RKO (cell line): ENCODE results near the gene FERMT2.
"Not testable (repeated sequence)": the region's sequence is repeated elsewhere in the genome, so short reads cannot be mapped to it uniquely, and the experiment has no call there.

Experiments
- DNase-seq: peaks from one replicate; pipeline ENCODE4 v3.0.0-alpha.2; 2016; ENCODE audit warnings: low spot score

The FERMT2 gene

DNA sequence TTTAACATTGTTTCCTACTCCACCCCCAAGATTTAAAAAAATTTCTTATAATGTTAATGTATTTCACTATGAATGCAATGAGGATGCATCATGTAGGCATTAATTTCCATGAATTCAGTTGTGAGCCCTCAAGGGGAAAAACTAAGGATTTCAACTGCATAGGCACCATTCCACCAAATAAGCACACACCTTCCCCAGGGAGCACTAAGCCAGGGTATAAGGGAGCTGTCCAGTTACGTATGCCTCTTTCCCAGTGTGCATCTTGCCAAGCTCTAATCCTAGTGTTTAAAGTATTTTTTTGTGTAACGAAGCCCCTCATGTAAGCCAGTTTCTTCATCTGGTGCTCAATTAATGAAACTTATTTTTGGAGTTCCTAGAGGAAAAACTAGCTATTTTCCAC is 6.6 kb downstream of the FERMT2 start:
- DNase-seq: no peak

DNA sequence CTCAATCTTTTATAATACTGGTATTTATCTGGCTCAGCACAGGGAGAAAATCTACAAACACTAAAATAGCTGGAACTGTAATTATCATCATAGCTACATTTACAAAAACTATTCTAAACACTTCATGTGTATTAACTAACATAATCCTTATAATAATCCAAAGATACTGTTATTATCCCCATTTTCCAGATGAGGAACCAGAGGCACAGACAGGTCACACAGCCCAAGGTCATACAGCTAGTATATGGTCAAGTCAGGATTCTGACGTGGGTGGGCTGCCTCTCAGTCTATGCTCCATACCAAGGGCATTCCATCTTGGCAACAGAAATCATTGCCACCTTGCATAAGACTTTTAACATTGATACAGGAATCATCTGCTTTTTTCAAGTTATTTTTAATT is 11.4 kb downstream of the FERMT2 start:
- no peak for DNase-seq

DNA sequence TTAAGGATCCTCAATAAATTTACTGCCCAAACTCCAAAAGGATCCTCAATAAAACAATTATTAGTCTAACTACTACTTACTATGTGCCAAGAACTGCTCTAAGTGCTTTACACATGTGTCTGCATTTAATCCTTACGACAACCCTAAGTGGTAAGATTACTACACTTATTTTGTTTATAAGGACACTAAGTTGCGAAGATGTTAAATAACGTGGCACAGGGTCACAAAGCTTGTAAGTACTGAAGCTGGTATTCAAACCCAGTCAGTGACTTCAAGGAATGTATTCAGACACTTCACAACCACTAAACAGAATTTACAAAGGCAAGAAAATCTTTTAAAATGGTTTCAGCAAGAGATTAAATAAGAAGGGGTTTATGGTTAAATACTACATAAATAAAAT is 13.0 kb downstream of the FERMT2 start:
- no peak for DNase-seq

DNA sequence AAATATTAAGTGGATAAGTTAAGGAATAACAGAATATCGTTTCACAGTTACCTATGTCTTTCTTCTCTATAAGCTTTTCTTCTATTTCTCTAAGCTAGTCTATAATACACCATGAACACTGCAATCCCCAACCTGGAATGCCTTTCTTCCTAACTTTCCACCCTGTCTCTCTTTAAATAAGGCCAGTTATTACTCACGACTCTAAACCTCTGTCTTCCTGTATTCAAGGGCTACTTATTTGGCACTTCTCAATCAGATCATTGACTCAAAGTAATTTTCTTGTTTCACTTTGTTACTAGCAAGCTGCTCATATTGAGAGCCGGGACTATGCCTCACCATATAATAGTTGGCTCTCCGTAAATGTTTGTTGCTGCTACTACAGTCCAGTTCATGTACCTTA is 13.5 kb downstream of the FERMT2 start:
- no peak for DNase-seq

DNA sequence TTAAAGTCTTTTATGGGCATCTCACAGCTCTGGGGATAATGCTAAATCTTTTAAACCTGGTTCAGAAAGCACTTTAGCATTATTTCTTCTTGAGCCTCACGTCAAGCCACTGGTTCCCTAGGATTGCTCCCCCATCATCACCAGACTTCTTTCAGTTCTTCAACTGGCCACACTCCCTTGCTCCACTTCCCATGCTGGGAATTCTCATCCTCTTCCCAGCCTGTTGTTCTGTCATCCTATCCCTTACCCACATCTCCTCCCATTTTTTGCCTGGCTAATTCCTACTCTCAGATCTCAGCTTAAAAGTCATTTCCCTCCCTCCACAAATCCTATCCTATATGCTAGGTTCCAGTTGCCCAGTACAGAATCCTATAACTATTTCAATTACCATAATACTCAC is 14.4 kb downstream of the FERMT2 start:
- DNase-seq: no peak

DNA sequence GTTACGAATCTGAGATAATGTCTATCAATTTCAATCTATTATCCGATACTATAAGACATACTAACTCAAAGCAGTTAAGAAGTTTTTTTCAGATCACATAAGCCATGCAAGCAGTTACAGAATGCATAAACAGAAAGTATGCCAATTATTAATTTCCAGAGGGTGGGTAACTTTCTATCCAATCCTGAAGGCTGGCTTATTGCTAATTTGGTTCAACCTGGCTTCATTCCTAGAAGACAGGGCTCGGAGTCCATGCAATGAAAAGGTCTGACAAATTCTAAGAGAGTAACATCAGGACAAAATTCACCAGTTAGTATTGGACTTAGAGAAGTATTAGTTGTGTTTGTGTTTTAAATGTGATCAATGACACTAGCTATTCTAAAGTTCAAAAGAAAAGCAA is 15.0 kb downstream of the FERMT2 start:
- DNase-seq: no peak

DNA sequence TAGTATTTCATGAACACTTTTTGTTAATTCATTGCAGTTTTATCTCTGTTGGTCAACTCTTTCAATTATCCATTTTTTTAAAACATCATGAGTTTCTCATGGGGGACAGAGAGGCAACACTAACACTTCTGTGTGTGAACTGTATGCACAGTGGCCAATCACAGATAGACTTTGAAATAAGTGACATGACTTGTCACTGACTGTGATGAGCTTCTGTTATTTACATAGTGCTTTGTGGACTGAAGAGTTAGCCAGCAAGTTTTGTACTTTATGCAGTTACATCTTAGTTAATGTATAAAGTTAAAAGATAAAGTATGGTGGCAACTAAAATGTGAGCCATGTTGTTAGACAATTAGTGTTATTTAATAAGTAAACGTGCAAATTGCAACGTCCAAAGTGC is 16.1 kb downstream of the FERMT2 start:
- no peak for DNase-seq

DNA sequence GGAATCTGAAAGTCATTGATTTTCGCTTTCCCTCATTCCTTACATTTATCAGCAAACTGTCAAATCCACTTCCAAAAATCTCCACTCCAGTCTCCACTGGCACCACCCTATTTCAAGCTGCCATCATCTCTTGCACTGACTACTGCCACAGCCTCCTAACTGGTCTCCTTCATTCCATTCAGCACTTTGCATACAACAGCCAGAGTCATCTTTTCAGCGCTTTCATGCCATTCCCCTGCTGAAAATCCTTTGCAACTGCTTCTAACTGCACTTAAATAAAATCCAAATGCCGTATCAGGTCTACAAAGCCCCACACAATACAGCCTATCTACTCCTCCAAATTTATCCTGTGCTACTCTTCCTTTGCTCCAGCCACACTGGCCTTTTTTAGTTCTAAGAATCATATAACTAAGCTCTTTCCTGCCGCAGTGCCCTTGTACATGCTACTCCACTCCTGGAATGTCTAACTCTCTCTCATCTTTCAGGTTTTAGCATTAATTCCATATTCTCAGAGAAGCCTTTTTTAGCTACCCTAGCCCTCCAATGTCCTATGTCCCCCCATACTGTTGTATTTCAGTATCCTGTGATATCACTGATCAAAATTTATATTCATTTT is 21.6 kb downstream of the FERMT2 start:
- DNase-seq: no peak

DNA sequence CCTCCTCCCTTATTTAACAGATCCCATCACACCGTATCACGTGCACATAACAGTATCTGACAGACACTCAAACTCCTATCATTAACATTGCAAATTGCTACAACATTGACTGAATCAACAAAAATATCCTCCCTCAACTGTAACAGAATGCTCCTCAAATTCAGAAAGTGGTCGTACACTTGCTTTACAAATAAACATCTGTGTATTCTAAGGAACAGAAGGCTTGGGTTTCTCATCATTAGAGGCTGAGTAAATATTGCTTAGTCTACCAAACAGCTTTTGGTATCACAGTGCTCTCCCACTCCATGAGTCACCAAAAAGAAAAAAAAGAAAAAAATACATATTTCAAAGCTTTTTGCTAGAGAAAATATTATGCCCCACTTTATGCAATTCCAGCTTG is 23.9 kb downstream of the FERMT2 start:
- no peak for DNase-seq

DNA sequence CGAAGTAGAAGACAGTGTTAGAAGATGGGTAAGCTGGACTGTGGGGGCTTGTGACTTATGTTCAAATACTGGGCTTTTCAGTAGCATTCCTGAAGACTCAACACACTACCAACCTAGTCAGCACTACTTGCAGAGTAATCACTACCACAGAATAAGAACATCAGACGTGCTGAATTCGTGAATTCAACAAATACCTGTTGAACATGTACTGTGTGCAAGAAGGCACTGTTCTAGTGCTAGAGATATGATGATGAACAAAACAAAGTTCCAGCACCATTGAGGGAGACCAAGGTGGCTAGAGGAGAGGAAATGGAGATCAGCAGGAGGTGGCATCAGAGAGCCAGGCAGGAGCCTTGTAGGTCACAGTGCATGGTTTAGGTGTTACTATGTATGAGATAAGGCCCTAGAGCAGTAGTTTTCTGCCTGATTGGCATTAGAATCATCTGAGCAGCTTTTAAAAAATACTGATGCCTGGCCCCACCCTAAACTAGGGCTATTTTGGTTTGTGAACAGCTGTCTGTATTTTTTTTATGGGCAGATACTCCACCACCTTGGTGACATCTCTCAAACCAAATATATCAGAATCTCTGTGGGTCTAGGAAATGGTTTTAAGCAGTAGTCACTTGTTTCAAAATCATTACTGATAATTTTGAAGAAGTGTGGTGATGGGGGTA is 26.8 kb downstream of the FERMT2 start:
- DNase-seq: no peak

DNA sequence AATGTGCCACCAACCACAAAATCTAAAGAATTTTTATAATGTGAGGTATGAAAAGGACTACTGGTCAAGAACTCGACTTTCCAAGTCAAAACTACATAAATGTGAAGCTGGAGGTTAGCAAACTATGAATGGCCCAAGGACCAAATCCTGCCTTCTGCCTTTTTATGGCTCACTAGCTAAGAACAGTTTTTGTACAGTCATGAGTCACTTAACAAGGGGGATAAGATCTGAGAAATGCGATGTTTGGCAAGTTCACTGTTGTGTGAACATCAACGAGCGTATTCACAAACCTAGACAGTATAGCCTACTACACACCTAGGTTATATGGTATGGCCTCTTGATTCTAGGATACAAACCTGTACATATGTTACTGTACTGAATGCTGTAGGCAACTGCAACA is 28.2 kb downstream of the FERMT2 start:
- no peak for DNase-seq

DNA sequence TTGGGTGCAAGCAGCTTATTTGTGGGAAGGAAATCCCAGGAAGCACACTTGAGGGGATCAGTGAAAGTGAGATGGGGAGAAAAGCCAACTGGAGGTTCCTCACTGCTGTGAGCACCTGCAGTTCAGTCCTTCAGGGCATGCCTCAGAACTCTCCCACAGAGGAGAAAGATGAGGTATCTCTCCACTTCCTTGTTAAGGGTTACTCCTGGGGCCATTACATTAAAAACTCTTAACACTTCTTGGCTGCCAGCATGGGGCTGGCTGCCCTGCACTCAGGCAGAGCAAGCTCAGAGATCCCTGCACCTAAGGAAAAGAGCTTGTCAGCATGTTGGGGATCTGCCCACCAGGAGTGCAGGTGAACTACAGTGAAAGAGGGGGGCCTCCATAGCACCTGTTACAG is 28.8 kb downstream of the FERMT2 start:
- DNase-seq: no peak

DNA sequence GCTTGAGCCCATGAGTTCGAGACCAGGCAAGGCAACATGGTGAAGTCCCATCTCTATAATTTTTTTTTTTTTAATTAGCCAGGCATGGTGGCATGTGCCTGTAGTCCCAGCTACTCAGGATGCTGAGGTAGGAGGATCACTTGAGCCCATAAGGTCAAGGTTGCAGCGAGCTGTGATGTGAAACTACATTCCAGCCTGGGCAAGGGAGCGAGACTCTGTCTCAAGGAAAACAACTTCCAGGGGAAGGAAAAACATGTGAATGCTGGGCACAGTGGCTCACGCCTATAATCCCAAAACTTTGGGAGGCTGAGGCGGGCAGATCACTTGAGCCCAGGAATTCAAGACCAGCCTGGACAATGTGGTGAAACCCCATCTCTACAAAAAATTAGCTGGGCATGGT is 30.4 kb downstream of the FERMT2 start:
- not testable (repeated sequence) for DNase-seq

DNA sequence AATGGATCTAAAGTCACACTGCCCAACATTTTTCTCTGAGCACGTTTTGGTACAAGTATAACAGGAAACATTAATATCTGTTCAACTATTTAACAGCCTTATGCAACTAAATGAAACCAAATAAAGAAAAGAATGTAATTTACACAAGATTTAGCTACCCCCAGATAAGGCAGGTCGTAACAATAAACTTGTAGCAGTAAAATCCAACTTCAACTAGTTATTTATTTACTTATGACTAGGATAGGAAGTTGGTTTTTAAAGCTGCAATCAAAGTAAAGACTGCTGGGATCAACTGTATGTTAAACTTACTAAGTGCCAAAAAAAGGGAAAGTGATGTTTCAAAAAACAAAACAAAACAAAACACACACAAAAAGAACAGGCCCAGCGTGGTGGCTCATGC is 30.9 kb downstream of the FERMT2 start:
- no peak for DNase-seq

DNA sequence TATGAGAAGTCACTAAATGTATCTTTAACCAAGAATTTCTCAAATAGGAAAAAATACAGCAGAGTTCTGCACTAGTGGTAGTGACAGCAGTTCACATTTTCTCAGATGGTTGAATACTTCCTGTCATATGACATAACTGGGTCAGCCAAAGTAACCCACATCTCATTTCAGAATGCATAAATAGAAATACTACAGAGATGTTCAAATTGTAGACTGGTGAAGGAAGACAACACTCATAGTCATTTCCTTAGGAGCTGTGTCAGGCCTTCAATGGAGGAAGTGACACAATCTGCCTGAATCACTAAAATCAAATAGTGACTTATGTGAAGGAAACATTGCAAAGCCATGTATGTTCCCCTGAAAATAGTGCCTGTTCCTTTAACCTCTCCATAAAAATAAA is 32.4 kb downstream of the FERMT2 start:
- peak; percentile 94 for DNase-seq

DNA sequence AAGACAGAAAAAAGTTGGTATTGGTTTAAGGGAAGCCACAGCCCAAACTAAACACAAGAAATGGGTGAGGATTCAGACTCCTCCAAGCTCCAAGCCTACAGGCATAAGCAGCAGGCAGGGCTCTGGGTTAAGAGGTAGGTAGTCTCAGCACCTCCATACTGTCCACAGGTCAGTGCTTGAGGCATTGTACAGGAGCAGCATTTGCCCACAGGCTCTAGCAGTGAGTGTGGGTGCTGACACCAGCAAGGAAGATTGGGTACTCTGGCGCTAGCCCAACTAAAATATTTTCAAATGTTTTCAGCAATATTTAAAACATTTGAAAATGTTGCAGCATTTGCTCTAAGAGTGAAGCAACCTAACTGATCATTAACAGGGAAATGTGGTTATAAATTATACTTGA is 33.1 kb downstream of the FERMT2 start:
- no peak for DNase-seq

DNA sequence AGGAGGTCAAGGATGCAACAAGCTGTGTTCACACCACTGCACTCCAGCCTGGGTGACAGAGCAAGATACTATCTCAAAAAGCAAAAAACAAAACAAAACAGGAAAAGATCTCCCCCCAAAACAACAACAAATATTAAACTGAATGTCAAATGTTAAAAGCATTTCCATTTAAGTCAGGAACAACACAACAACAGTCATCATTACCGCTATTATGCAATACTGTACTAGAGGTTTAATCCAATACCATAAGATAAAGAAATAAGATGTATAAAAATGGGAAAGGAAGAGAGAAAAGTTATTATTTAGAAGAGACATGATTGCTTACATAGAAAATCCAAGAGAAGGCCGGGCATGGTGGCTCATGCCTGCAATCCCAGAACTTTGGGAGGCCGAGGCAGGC is 36.6 kb downstream of the FERMT2 start:
- no peak for DNase-seq

DNA sequence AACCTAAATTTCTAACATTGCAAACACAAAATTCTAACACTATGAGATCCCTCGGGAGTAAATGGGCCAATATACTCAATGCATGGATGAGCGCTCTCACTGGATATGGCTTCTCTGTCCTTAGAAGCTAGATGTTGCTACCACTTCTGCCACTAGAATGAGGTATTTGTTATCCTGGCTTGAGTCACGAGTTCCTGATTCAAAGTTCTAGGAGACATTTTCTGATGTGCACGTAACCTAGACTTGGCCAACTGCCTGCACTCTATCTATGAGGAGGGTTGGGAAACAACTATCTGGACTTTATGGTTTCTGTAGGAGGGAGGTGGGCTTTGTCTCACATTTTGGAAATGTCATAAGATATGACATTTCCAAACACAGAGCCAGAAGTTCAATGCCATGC is 37.6 kb downstream of the FERMT2 start:
- no peak for DNase-seq

DNA sequence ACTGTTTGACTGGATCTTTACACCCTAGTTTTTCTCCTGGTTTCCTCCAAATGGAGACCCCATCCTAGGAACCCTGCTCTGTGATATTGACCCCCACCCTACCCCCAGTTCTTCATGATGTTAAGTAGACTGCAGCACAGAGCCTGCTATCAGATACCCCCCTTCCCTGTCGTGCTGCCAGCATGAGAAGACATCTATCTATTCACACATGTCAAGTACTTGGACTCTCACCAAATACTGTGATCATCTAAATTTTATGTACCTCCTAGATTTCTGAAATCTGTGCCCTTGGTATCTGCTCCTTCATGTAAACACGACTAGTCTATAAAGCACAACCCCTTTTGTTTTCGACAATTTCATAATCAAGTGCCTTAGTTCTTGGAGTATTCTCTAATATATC is 38.9 kb downstream of the FERMT2 start:
- no peak for DNase-seq

DNA sequence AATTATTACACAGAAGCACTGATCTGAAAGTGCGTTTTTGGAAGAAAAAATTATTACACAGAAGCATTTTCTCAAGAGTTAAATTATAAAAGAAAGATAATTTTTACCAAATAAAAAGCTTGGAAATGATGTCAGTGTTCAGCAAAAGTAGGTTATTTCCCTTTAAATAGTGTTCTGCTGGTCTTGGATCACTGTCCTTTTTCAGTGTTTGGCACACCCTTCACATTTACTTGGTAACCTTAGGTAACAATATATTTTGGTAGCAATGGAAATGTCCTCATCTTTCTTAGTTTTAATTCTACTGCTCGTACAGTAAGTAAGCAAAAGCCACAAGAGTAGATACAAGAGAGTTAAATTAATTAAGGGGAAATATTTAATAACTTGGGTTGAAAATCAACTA is 40.3 kb downstream of the FERMT2 start:
- DNase-seq: no peak

DNA sequence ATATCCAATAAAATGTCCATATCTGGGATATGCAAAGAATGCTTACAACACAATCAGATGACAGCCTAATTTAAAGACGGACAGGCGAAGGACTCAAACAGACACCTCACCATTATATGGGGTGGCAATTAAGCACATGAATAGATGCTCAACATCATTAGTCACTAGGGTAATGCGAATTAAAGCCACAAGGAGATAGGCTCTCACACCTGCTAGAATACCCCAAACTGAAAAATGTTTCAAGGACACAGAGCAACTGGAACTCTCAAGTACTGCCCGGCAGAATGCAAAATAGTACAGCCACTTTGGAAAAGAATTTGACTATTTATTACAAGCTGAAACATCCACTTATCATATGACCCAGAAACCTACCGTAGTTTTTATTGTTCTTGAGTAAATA is 42.9 kb downstream of the FERMT2 start:
- no peak for DNase-seq

DNA sequence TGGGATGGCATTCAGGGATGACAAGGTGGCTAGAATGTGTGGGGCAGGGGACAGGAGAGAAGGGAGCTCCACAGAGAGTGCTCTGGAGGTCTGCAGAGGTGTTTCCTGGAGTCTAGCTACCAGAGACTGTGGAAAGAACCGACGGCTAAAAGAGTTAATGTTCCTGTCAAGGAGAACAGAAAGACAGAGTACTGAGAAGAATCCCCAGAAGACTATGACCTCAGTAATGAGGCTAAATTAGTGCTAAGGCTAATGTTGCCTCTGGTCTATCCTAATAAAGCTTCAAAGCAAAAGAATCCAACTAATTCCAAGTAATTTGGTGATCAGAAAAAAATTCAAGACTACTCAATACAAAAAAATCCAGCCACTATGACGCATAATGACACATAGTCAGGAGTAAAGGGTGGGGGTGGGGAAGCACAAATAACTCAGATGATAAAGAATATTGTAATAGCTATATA is 44.7 kb downstream of the FERMT2 start:
- DNase-seq: peak; percentile 81

DNA sequence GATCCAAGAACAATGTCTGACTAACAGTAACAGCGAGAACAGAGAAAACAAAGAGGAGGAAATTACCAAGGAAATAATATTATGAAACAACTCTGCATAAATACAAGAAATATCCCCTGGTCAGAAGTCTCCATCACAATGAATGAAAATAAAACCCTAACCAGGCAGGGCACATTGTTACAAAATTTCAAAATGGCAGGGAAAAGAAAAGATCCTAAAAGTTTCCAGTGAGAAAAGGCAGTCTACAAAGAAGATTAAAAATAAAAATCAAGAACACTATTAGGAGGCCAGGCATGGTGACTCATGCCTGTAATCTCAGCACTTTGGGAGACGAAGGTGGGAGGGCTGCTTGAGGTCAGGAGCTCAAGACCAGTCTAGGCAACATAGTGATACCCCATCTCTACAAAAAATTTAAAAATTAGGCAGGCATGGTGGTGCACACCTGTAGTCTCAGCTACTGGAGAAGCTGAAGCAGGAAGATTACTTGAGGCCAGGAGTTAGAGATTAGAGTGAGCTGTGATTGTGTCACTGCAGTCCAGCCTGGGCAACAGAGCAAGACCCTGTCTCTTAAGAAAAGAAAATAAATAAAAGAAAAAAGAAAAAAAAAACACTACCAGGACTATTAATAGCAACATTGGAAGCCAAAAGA is 47.8 kb downstream of the FERMT2 start:
- no peak for DNase-seq
